Measurements from ENCODE around the gene TXNDC5.

TXNDC5 gene

DNA sequence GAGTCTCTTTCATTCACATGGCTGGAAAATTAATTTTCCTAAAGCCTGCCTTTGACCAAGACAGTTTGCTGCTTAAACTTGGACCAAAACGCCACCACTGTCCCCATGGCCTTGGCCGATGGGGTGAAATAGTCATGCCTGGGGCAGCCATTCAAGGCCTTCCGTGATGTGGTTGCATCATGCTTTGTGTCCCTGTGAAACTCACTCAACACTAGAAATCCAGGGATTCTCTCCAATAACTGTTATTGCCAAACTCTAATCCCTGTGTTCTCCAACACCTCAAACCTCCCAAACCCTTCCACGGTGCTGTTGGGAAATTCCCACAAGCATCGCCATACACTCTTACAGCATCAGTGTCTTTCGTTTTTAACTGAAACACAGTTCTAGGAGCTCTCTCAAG lies 1.4 kb upstream of the TXNDC5 start:
- Histone ChIP-seq H3K79me2 (ENCODE audit: insufficient read depth, low read length) (no peaks in the 10 kb centered on the region), H3K9ac (ENCODE audit: low read length) (no peak overlapping the region), H3K27me3 (ENCODE audit: insufficient read depth, low read length) (peaks cover 6% of the 10 kb centered on the region; the same call in 1 of the 2 replicates), H3F3A (ENCODE audit: insufficient read depth, low read length) (no peaks in the 10 kb centered on the region), H3K4me3 (ENCODE audit: low read depth, low read length, poor library complexity, severe bottlenecking) (no peak overlapping the region), H3K4me2 (ENCODE audit: low read length) (no peak overlapping the region), H3K36me3 (ENCODE audit: insufficient read depth, low read length) (no peaks in the 10 kb centered on the region), H3K27ac (ENCODE audit: low read depth, low read length, poor library complexity, severe bottlenecking) (no peak overlapping the region), H4K20me1 (ENCODE audit: insufficient read depth, low read length) (no peaks in the 10 kb centered on the region), H3K9me3 (ENCODE audit: low read length) (no peaks in the 10 kb centered on the region), H2AFZ (ENCODE audit: low read length) (no peak overlapping the region), H3K4me1 (ENCODE audit: insufficient read depth, low read length, severe bottlenecking) (peaks cover 30% of the 10 kb centered on the region), H3K9me2 (ENCODE audit: low read depth, low read length) (no peaks in the 10 kb centered on the region)
- no peak for TF ChIP-seq CTCF (IDR thresholded peaks at IDR 0.05; ENCODE audit: low read length)
- TF ChIP-seq EZH2 (IDR thresholded peaks at IDR 0.05; ENCODE audit: borderline replicate concordance, low read length), result no peak

GRCh38 chr6:7911345-7911725 lies 747 bp upstream of the TXNDC5 start:
- H3F3A ChIP-seq (ENCODE audit: insufficient read depth, low read length), result no peaks in the 10 kb centered on the region
- no peaks in the 10 kb centered on the region for H3K9me3 ChIP-seq (ENCODE audit: low read length)
- no peak overlapping the region for H3K27ac ChIP-seq (ENCODE audit: low read depth, low read length, poor library complexity, severe bottlenecking)
- no peaks in the 10 kb centered on the region for H4K20me1 ChIP-seq (ENCODE audit: insufficient read depth, low read length)
- peaks cover 6% of the 10 kb centered on the region; the same call in 1 of the 2 replicates for H3K27me3 ChIP-seq (ENCODE audit: insufficient read depth, low read length)
- H3K4me2 ChIP-seq (ENCODE audit: low read length), result peak overlapping the region; percentile 79
- no peaks in the 10 kb centered on the region for H3K36me3 ChIP-seq (ENCODE audit: insufficient read depth, low read length)
- H3K79me2 ChIP-seq (ENCODE audit: insufficient read depth, low read length), result peaks cover 5% of the 10 kb centered on the region; the same call in 1 of the 2 replicates
- H2AFZ ChIP-seq (ENCODE audit: low read length), result no peak overlapping the region
- TF ChIP-seq EZH2 (IDR thresholded peaks at IDR 0.05; ENCODE audit: borderline replicate concordance, low read length) (no peak), CTCF (IDR thresholded peaks at IDR 0.05; ENCODE audit: low read length) (no peak)
- H3K4me1 ChIP-seq (ENCODE audit: insufficient read depth, low read length, severe bottlenecking), result peaks cover 26% of the 10 kb centered on the region
- peak overlapping the region; percentile 70; the same call in 1 of the 2 replicates for H3K9ac ChIP-seq (ENCODE audit: low read length)
- peak overlapping the region; percentile 63 for H3K4me3 ChIP-seq (ENCODE audit: low read depth, low read length, poor library complexity, severe bottlenecking)
- H3K9me2 ChIP-seq (ENCODE audit: low read depth, low read length), result no peaks in the 10 kb centered on the region

- no peak for TF ChIP-seq CTCF (IDR thresholded peaks at IDR 0.05; ENCODE audit: low read length)
- TF ChIP-seq EZH2 (IDR thresholded peaks at IDR 0.05; ENCODE audit: borderline replicate concordance, low read length), result no peak
- H3F3A ChIP-seq (ENCODE audit: insufficient read depth, low read length), result no peaks in the 10 kb centered on the region
- H3K9ac ChIP-seq (ENCODE audit: low read length), result peak overlapping the region; percentile 77; the same call in 1 of the 2 replicates
- H3K4me2 ChIP-seq (ENCODE audit: low read length), result peak overlapping the region; percentile 83
- no peak overlapping the region for H2AFZ ChIP-seq (ENCODE audit: low read length)
- no peaks in the 10 kb centered on the region for H3K36me3 ChIP-seq (ENCODE audit: insufficient read depth, low read length)
- peaks cover 5% of the 10 kb centered on the region; the same call in 1 of the 2 replicates for H3K79me2 ChIP-seq (ENCODE audit: insufficient read depth, low read length)
- peaks cover 26% of the 10 kb centered on the region for H3K4me1 ChIP-seq (ENCODE audit: insufficient read depth, low read length, severe bottlenecking)
- H3K9me3 ChIP-seq (ENCODE audit: low read length), result no peaks in the 10 kb centered on the region
- H3K27ac ChIP-seq (ENCODE audit: low read depth, low read length, poor library complexity, severe bottlenecking), result no peak overlapping the region
- no peaks in the 10 kb centered on the region for H3K27me3 ChIP-seq (ENCODE audit: insufficient read depth, low read length)
- no peaks in the 10 kb centered on the region for H3K9me2 ChIP-seq (ENCODE audit: low read depth, low read length)
- H3K4me3 ChIP-seq (ENCODE audit: low read depth, low read length, poor library complexity, severe bottlenecking), result peak overlapping the region; percentile 90
- no peaks in the 10 kb centered on the region for H4K20me1 ChIP-seq (ENCODE audit: insufficient read depth, low read length)
Observed at GRCh38 chr6:7910298-7910653, 312 bp downstream of the TXNDC5 start.

All from OCI-LY1 (cell line).